Gastroesophageal sphincter (tissue), 3 donors: ENCODE data around the gene SLC9C1.

Source experiments
- POLR2A ChIP-seq, 2 donors: fragments of 450-650 bp; IDR thresholded peaks; one replicate each; pipeline ENCODE4 v1.6.1; 2017; ENCODE audit warnings: antibody characterized with exemption in 2 of 2, mild to moderate bottlenecking in 2 of 2, moderate library complexity in 1 of 2
- POLR2AphosphoS5 ChIP-seq: sonication (generic); formaldehyde crosslinking; IDR thresholded peaks from one replicate; pipeline ENCODE4 v1.6.1; 2017; ENCODE audit warnings: antibody characterized with exemption
- TF ChIP-seq, protein P1 (sequence below), 4 experiments: fragments of 200-600 bp in 2 of 4; fragments of 450-650 bp in 2 of 4; sonication (generic) in 1 of 4; IDR thresholded peaks; one replicate each; pipeline ENCODE4 v1.5.1; 2017 to 2019; ENCODE audit warnings: antibody characterized with exemption in 4 of 4, mild to moderate bottlenecking in 2 of 4, moderate library complexity in 2 of 4

DNA sequence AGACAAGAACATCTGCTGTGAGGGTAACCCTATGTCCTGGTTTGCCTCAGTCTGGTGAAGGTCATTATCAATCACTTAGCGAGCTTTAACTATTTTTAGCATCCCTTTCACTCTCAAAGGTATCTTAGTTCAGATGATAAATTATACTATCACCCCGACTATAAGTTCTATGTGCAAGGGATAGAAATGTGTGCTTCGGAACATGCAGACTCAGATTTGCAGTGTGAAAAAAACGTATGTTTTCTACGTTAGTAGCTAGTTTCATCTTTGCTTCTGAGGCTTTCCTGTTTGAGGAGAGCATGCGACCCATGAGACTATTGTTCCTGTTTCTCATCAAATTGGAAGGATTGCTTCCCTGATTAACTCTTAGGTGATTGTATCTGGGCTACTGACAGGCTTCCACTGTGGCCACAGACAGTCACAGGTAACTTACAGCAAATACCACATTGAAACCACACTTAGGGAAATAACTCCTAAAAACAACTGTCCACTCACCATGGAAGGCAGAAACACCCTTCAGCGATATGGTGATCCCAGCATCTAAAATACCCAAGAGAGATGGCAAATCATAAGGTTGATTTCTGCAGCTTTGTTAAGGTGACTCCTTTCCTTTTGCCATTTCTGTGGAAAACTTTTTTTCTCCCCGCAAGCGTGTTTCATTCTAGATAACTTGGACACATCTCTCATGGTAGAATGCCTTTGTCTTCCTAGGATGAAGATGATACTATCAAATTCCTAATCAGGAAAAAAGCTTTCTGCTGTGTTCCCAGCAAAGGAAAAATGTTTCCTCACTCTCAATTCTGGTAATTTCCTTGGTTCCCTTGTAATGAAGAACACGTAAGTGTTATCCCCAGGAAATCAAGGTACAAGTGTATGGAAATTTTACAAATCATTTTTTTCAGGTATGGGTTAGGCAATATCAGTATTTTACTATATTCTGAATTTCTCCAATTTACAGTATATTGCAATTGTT, 166.2 kb downstream of the SLC9C1 start:
- TF ChIP-seq, protein P1, sequence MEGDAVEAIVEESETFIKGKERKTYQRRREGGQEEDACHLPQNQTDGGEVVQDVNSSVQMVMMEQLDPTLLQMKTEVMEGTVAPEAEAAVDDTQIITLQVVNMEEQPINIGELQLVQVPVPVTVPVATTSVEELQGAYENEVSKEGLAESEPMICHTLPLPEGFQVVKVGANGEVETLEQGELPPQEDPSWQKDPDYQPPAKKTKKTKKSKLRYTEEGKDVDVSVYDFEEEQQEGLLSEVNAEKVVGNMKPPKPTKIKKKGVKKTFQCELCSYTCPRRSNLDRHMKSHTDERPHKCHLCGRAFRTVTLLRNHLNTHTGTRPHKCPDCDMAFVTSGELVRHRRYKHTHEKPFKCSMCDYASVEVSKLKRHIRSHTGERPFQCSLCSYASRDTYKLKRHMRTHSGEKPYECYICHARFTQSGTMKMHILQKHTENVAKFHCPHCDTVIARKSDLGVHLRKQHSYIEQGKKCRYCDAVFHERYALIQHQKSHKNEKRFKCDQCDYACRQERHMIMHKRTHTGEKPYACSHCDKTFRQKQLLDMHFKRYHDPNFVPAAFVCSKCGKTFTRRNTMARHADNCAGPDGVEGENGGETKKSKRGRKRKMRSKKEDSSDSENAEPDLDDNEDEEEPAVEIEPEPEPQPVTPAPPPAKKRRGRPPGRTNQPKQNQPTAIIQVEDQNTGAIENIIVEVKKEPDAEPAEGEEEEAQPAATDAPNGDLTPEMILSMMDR (IDR thresholded peaks at IDR 0.05) = no peak
- TF ChIP-seq POLR2A (IDR thresholded peaks at IDR 0.05) (no peak), POLR2AphosphoS5 (no peak)
